ENCODE measurements around the gene ZNF219. TPM values are rescaled to one million over a fixed set of nuclear protein-coding genes. Genes with fewer than 3 reads are reported as not detected.

ZNF219 gene
- total and polyA plus RNA-seq, 2 of the 13 experiments (the other 11 are each of a cell fraction or from before 2014, with no cell fraction given) = 34.5 to 36.6 TPM

DNA sequence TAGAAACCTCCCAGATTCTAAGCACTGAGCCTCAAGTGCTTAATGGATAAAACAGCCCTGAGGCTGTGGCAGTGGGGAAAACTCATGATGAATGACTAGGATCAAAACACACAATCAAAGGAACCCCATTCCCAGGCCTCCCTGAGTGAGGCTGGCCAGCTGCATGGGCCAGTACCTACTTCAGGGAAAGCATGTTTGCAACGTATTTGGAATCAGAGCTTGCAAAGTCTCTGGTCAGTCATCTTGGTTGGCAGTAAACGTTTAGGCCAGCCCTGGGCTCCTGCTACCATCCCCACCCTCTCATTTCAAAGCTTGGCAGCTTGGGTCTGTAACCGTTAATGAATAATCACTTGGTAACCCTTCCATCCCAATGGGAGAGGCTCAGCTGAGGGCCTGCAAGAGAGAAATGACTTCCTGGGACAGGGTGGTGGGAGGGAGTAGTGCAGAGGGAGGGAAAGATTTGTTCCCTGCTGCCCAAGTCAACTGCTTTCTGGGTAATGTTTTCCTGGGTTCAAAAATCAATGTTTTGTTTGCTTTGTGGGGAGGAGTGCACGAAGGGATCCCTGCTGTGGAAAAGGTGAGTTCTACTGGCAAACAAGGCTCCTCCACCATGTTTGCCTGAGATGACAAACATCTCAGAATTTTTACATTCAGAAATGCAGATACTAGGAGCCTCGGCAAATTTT is 42.9 kb downstream of the ZNF219 start (continued):
- TF ChIP-seq CAMTA2 (CRISPR knock-in tag; IDR thresholded peaks at IDR 0.05; ENCODE audit: borderline replicate concordance) (no peak), FOXP4 (CRISPR knock-in tag; IDR thresholded peaks at IDR 0.05) (peak; percentile 97), PATZ1 (CRISPR knock-in tag; IDR thresholded peaks at IDR 0.05) (peak; percentile 84), REPIN1 (CRISPR knock-in tag; IDR thresholded peaks at IDR 0.05; ENCODE audit: borderline replicate concordance, low read depth) (peak; percentile 42; the same call in 1 of the 2 replicates), GATAD2A (CRISPR knock-in tag; IDR thresholded peaks at IDR 0.05) (peak; percentile 95), SMAD1 (CRISPR knock-in tag; IDR thresholded peaks at IDR 0.05; ENCODE audit: borderline replicate concordance, low read depth) (peak; percentile 71; the same call in 1 of the 2 replicates), ZBTB3 (CRISPR knock-in tag; IDR thresholded peaks at IDR 0.05; ENCODE audit: borderline replicate concordance, low read depth) (peak; percentile 79), ZNF264 (CRISPR knock-in tag; IDR thresholded peaks at IDR 0.05) (peak; percentile 84), U2AF2 (IDR thresholded peaks at IDR 0.05; ENCODE audit: low read depth, low read length) (no peak), USF2 (IDR thresholded peaks at IDR 0.05; ENCODE audit: low read depth, low read length) (no peak), USF2 (CRISPR knock-in tag; IDR thresholded peaks at IDR 0.05; ENCODE audit: borderline replicate concordance) (no peak), ZNF136 (CRISPR knock-in tag; IDR thresholded peaks at IDR 0.05; ENCODE audit: low read depth) (peak; percentile 94), ZSCAN20 (CRISPR knock-in tag; IDR thresholded peaks at IDR 0.05; ENCODE audit: borderline replicate concordance) (peak; percentile 65), PAWR (CRISPR knock-in tag; IDR thresholded peaks at IDR 0.05; ENCODE audit: borderline replicate concordance) (peak; percentile 59; the same call in 1 of the 2 replicates), CBX1 (IDR thresholded peaks at IDR 0.05; ENCODE audit: low read depth) (no peak)
- TF ChIP-seq, protein P1, sequence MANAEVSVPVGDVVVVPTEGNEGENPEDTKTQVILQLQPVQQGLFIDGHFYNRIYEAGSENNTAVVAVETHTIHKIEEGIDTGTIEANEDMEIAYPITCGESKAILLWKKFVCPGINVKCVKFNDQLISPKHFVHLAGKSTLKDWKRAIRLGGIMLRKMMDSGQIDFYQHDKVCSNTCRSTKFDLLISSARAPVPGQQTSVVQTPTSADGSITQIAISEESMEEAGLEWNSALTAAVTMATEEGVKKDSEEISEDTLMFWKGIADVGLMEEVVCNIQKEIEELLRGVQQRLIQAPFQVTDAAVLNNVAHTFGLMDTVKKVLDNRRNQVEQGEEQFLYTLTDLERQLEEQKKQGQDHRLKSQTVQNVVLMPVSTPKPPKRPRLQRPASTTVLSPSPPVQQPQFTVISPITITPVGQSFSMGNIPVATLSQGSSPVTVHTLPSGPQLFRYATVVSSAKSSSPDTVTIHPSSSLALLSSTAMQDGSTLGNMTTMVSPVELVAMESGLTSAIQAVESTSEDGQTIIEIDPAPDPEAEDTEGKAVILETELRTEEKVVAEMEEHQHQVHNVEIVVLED (CRISPR knock-in tag; IDR thresholded peaks at IDR 0.05; ENCODE audit: borderline replicate concordance) = no peak; the same call in 1 of the 2 replicates
- TF ChIP-seq, protein P2, sequence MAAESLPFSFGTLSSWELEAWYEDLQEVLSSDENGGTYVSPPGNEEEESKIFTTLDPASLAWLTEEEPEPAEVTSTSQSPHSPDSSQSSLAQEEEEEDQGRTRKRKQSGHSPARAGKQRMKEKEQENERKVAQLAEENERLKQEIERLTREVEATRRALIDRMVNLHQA (CRISPR knock-in tag; IDR thresholded peaks at IDR 0.05) = no peak
- TF ChIP-seq, protein P3, sequence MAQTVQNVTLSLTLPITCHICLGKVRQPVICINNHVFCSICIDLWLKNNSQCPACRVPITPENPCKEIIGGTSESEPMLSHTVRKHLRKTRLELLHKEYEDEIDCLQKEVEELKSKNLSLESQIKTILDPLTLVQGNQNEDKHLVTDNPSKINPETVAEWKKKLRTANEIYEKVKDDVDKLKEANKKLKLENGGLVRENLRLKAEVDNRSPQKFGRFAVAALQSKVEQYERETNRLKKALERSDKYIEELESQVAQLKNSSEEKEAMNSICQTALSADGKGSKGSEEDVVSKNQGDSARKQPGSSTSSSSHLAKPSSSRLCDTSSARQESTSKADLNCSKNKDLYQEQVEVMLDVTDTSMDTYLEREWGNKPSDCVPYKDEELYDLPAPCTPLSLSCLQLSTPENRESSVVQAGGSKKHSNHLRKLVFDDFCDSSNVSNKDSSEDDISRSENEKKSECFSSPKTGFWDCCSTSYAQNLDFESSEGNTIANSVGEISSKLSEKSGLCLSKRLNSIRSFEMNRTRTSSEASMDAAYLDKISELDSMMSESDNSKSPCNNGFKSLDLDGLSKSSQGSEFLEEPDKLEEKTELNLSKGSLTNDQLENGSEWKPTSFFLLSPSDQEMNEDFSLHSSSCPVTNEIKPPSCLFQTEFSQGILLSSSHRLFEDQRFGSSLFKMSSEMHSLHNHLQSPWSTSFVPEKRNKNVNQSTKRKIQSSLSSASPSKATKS (CRISPR knock-in tag; IDR thresholded peaks at IDR 0.05) = no peak

All from HepG2 (cell line).